ENCODE data around the gene CRISPLD2.

DNA sequence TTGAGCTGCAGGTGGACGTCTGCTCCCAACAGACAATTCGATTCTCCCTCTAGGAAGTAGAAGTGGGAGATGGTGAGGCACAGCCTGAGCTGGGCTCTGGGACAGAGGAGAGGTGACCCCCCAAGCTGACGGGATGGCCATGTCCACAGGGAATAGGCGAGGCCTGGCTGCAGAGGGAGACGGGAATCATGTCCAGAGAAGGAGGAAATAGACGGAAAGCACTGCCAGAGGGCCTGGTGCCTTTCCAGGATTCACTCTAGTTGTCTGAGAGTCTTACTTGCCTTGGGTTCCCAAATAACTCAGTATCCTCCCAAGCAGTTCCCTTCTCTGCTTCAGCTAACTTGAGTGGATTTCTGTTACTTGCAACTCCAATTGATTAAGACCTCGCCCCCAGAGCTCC lies 4.3 kb upstream of the CRISPLD2 start:
- TF ChIP-seq POLR2AphosphoS5 (IDR thresholded peaks at IDR 0.05) = no peak
- TF ChIP-seq, protein P1, sequence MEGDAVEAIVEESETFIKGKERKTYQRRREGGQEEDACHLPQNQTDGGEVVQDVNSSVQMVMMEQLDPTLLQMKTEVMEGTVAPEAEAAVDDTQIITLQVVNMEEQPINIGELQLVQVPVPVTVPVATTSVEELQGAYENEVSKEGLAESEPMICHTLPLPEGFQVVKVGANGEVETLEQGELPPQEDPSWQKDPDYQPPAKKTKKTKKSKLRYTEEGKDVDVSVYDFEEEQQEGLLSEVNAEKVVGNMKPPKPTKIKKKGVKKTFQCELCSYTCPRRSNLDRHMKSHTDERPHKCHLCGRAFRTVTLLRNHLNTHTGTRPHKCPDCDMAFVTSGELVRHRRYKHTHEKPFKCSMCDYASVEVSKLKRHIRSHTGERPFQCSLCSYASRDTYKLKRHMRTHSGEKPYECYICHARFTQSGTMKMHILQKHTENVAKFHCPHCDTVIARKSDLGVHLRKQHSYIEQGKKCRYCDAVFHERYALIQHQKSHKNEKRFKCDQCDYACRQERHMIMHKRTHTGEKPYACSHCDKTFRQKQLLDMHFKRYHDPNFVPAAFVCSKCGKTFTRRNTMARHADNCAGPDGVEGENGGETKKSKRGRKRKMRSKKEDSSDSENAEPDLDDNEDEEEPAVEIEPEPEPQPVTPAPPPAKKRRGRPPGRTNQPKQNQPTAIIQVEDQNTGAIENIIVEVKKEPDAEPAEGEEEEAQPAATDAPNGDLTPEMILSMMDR (IDR thresholded peaks at IDR 0.05) = no peak
